K562 (cell line): ENCODE measurements around the gene C16orf96. TPM values are rescaled to one million over a fixed set of nuclear protein-coding genes. Genes with fewer than 3 reads are reported as not detected.
A peak's percentile ranks its signal among the peaks of the same experiment; 100 is the strongest.

Experiments used
- ASH1L ChIP-seq: fragments of 450-650 bp; IDR thresholded peaks from 2 replicates; pipeline ENCODE4 v1.6.1; 2018; ENCODE audit warnings: borderline replicate concordance, mild to moderate bottlenecking, low read depth; ENCODE audit not compliant: partially characterized antibody
- CCAR2 ChIP-seq: fragments of 200-400 bp; formaldehyde crosslinking; IDR thresholded peaks from 2 replicates; pipeline ENCODE4 v1.6.1; 2017; ENCODE audit warnings: mild to moderate bottlenecking, low read depth, low read length
- ELK1 ChIP-seq: sonication (generic); formaldehyde crosslinking; IDR thresholded peaks from 2 replicates; pipeline ENCODE4 v1.8.1; 2022; ENCODE audit warnings: missing genetic modification reagents
- FOXJ3 ChIP-seq: sonication (generic); formaldehyde crosslinking; IDR thresholded peaks from 2 replicates; pipeline ENCODE4 v1.4.0; 2020; ENCODE audit warnings: mild to moderate bottlenecking, missing genetic modification reagents
- GATAD2A ChIP-seq: fragments of 450-650 bp; IDR thresholded peaks from 2 replicates; pipeline ENCODE4 v1.6.1; 2017
- HDAC3 ChIP-seq: fragments of 450-650 bp; IDR thresholded peaks from 2 replicates; pipeline ENCODE4 v1.6.1; 2018; ENCODE audit warnings: borderline replicate concordance, mild to moderate bottlenecking, moderate library complexity; ENCODE audit not compliant: partially characterized antibody
- HMBOX1 ChIP-seq: sonication (generic); IDR thresholded peaks from 2 replicates; pipeline ENCODE4 v1.6.1; 2016
- HNRNPUL1 ChIP-seq: fragments of 200-400 bp; formaldehyde crosslinking; IDR thresholded peaks from 2 replicates; pipeline ENCODE4 v1.6.1; 2017; ENCODE audit warnings: low read length
- KLF13 ChIP-seq: fragments of 450-650 bp; IDR thresholded peaks from 2 replicates; pipeline ENCODE4 v1.6.1; 2016; ENCODE audit warnings: missing genetic modification characterization, low read depth, mild to moderate bottlenecking, missing compliant biosample characterization, moderate library complexity, borderline replicate concordance
- KLF6 ChIP-seq: fragments of 250-450 bp; sonication (Bioruptor Pico); IDR thresholded peaks from 2 replicates; pipeline ENCODE4 v1.4.0; 2020; ENCODE audit warnings: mild to moderate bottlenecking, moderate library complexity, borderline replicate concordance
- MBD2 ChIP-seq: sonication (generic); IDR thresholded peaks from 2 replicates; pipeline ENCODE4 v1.6.1; 2016; ENCODE audit warnings: low read depth, borderline replicate concordance
- MEF2A ChIP-seq: IDR thresholded peaks from 2 replicates; pipeline ENCODE4 v1.6.1; 2011; ENCODE audit warnings: low read depth, mild to moderate bottlenecking, low read length, moderate library complexity; ENCODE audit not compliant: control insufficient read depth
- NBN ChIP-seq: fragments of 450-650 bp; IDR thresholded peaks from 2 replicates; pipeline ENCODE4 v1.6.1; 2016; ENCODE audit warnings: low read depth, mild to moderate bottlenecking
- NONO ChIP-seq, 2 experiments: fragments of 200-400 bp in 1 of 2; fragments of 450-650 bp in 1 of 2; formaldehyde crosslinking in 1 of 2; IDR thresholded peaks; 2 replicates each; pipeline ENCODE4 v1.6.1; 2017; ENCODE audit warnings: low read depth in 2 of 2, mild to moderate bottlenecking in 2 of 2, moderate library complexity in 2 of 2, low read length in 1 of 2
- PHB2 ChIP-seq: fragments of 450-650 bp; IDR thresholded peaks from 2 replicates; pipeline ENCODE4 v1.6.1; 2017; ENCODE audit warnings: low read depth
- PKNOX1 ChIP-seq: fragments of 450-650 bp; IDR thresholded peaks from 2 replicates; pipeline ENCODE4 v1.6.1; 2016
- RAD21 ChIP-seq, 2 experiments: fragments of 250-450 bp in 1 of 2; fragments of 450-650 bp in 1 of 2; sonication (Bioruptor Pico) in 1 of 2; formaldehyde crosslinking in 1 of 2; IDR thresholded peaks in 1 of 2; conservative IDR thresholded peaks in 1 of 2; 2 replicates each; pipeline versions ENCODE4 v1.4.0 to v1.8.0; 2020 to 2022; ENCODE audit warnings: mild to moderate bottlenecking in 2 of 2, moderate library complexity in 1 of 2
- SIN3B ChIP-seq: fragments of 450-650 bp; IDR thresholded peaks from 2 replicates; pipeline ENCODE4 v1.6.1; 2017; ENCODE audit warnings: low read depth, mild to moderate bottlenecking, moderate library complexity
- STAT5A ChIP-seq: IDR thresholded peaks from 2 replicates; pipeline ENCODE4 v1.6.1; 2012; ENCODE audit warnings: low read length, inconsistent platforms, borderline replicate concordance
- SUPT5H ChIP-seq: fragments of 450-650 bp; IDR thresholded peaks from 2 replicates; pipeline ENCODE4 v1.6.1; 2016
- TCF7L2 ChIP-seq: fragments of 150-350 bp; IDR thresholded peaks from 2 replicates; pipeline ENCODE4 v1.6.1; 2016; ENCODE audit warnings: low read depth, mild to moderate bottlenecking, low read length, moderate library complexity
- ZNF212 ChIP-seq: fragments of 450-650 bp; formaldehyde crosslinking; IDR thresholded peaks from 2 replicates; pipeline ENCODE4 v1.4.0; 2020; ENCODE audit warnings: mild to moderate bottlenecking
- ZNF224 ChIP-seq: sonication (generic); formaldehyde crosslinking; IDR thresholded peaks from 2 replicates; pipeline ENCODE4 v1.8.0; 2022; ENCODE audit warnings: mild to moderate bottlenecking, missing genetic modification reagents
- ZNF431 ChIP-seq: sonication (generic); formaldehyde crosslinking; IDR thresholded peaks from 2 replicates; pipeline ENCODE4 v1.8.0; 2022; ENCODE audit warnings: mild to moderate bottlenecking, missing genetic modification reagents
- ZNF511 ChIP-seq: sonication (generic); formaldehyde crosslinking; IDR thresholded peaks from 2 replicates; pipeline ENCODE4 v1.8.0; 2022; ENCODE audit warnings: mild to moderate bottlenecking, missing genetic modification reagents
- polyA plus RNA-seq, 8 experiments: library from polyadenylated mRNA; depleted of rRNA in 4 of 8; stranded (reverse) in 5 of 8; unstranded in 3 of 8; fragments of >200 nt; fragmentation: Nextera tagmentation in 2 of 8; fragmentation: Illumina TruSeq in 1 of 8; extraction: Ambion mirVana in 2 of 8; extraction: Trizol in 1 of 8; gene quantifications; 2 replicates each; pipeline versions ENCODE4 v1.2.1 to v1.2.3, GENCODE V29; 2011 to 2014; ENCODE audit warnings: inconsistent platforms in 1 of 8, missing spikeins in 1 of 8
- total RNA-seq, 7 experiments: library from RNA; depleted of rRNA in 6 of 7; stranded (reverse); fragments of >200 nt in 6 of 7; fragmentation: Illumina TruSeq in 2 of 7; extraction: Trizol in 2 of 7; gene quantifications; 2 replicates each; pipeline versions ENCODE4 v1.2.1 to v1.2.3, GENCODE V29; 2011 to 2021; ENCODE audit warnings: low replicate concordance in 1 of 7

The C16orf96 gene
- total and polyA plus RNA-seq, 9 of the 15 experiments (the other 6 are each of a cell fraction or from before 2014, with no cell fraction given), result not detected

- TF ChIP-seq STAT5A (no peak), PHB2 (no peak), HDAC3 (no peak), CCAR2 (no peak), TCF7L2 (no peak), HNRNPUL1 (no peak), MBD2 (peak; percentile 47; the same call in 1 of the 2 replicates), NBN (no peak), HMBOX1 (no peak), PKNOX1 (no peak), SUPT5H (peak; percentile 85), SIN3B (peak; percentile 69), KLF6 (CRISPR knock-in tag) (no peak), NONO (IDR thresholded peaks at IDR 0.05; ENCODE audit: low read depth in 2 of 2, low read length in 1 of 2) (peak in 1 of 2 experiments; percentile 87; a peak in 2 of 4 replicates), FOXJ3 (CRISPR knock-in tag) (no peak), RAD21 (CRISPR knock-in tag; conservative IDR thresholded peaks at IDR 0.05 in 1 of 2, IDR thresholded peaks at IDR 0.05 in 1 of 2) (no peak), MEF2A (no peak), ZNF431 (peak; percentile 17; the same call in 1 of the 2 replicates), ELK1 (CRISPR knock-in tag) (no peak), KLF13 (tag) (peak; percentile 72; the same call in 1 of the 2 replicates), ZNF212 (CRISPR knock-in tag) (no peak), ASH1L (no peak), ZNF511 (CRISPR knock-in tag) (peak; percentile 89), GATAD2A (0 out of 2 replicates have a peak, but pooled peaks have one; percentile 50), ZNF224 (CRISPR knock-in tag) (no peak)
These were observed 58.6 kb downstream of the C16orf96 start, which contains the start of gene UBALD1 (continued) for GRCh38 chr16:4614571-4615383.
